ENCODE data around the gene HSF4.

The HSF4 gene

GRCh38 chr16:67216612-67217490, 52.3 kb downstream of the HSF4 start:
- FAIRE-seq (no peak), DNase-seq (ENCODE audit: low spot score) (no peak)
